OCI-LY7 (cell line): ENCODE data around the gene SLC4A1AP. TPM values are rescaled to one million over a fixed set of nuclear protein-coding genes. Genes with fewer than 3 reads are reported as not detected.
"Not testable (repeated sequence)": the region's sequence is repeated elsewhere in the genome, so short reads cannot be mapped to it uniquely, and the experiment has no call there.

Experiments used
- BruUV-seq: library from RNA; stranded (reverse); fragments of 400-500 nt; replicated peaks from 2 replicates; lab custom pipeline; 2021; lab: Mats Ljungman, UMichigan
- CTCF ChIA-PET: fragments of 300-600 bp; sonication (Branson Sonifier 250); formaldehyde crosslinking; loops from one replicate; lab custom pipeline; 2022; ENCODE audit warnings: antibody characterized with exemption; ENCODE audit not compliant: unreplicated experiment; lab: Charles Lee
- POLR2A ChIA-PET: fragments of 300-600 bp; sonication (Branson Sonifier 250); formaldehyde crosslinking; loops from one replicate; lab custom pipeline; 2022; ENCODE audit warnings: antibody characterized with exemption; lab: Charles Lee
- DNase-seq: peaks from one replicate; pipeline ENCODE4 v3.0.0-alpha.2; 2015; ENCODE audit warnings: low spot score
- H2AFZ ChIP-seq: fragments of 200-600 bp; sonication (generic), shearing (Covaris generic); 2 replicates; pipeline ENCODE4 v1.6.1; 2014; ENCODE audit warnings: mild to moderate bottlenecking, antibody characterized with exemption, low read length, moderate library complexity
- H3K27ac ChIP-seq: fragments of 200-600 bp; sonication (generic); 2 replicates; pipeline ENCODE4 v1.5.1; 2014; ENCODE audit warnings: mixed run types, low read depth, mild to moderate bottlenecking, moderate library complexity, low read length, inconsistent platforms; ENCODE audit not compliant: poor library complexity, severe bottlenecking
- H3K36me3 ChIP-seq: fragments of 200-600 bp; sonication (generic); 2 replicates; pipeline ENCODE4 v1.6.1; 2014; ENCODE audit warnings: mild to moderate bottlenecking, antibody characterized with exemption, low read length, moderate library complexity, mixed read lengths; ENCODE audit not compliant: insufficient read depth
- H3K4me1 ChIP-seq: fragments of 200-600 bp; sonication (generic); 2 replicates; pipeline ENCODE4 v1.5.1; 2014; ENCODE audit warnings: mild to moderate bottlenecking, low read length; ENCODE audit not compliant: insufficient read depth, poor library complexity, severe bottlenecking
- H3K4me2 ChIP-seq: fragments of 200-600 bp; sonication (generic); 2 replicates; pipeline ENCODE4 v1.6.1; 2014; ENCODE audit warnings: mild to moderate bottlenecking, low read length
- H3K4me3 ChIP-seq: fragments of 200-600 bp; sonication (generic); 2 replicates; pipeline ENCODE4 v1.5.1; 2014; ENCODE audit warnings: mild to moderate bottlenecking, low read depth, low read length; ENCODE audit not compliant: poor library complexity, severe bottlenecking
- H3K79me2 ChIP-seq: fragments of 200-600 bp; sonication (generic); 2 replicates; pipeline ENCODE4 v1.6.1; 2016; ENCODE audit warnings: low read depth, mild to moderate bottlenecking, low read length, moderate library complexity, mixed read lengths; ENCODE audit not compliant: insufficient read depth
- H3K9me2 ChIP-seq: fragments of 200-600 bp; sonication (generic); 2 replicates; pipeline ENCODE4 v1.6.1; 2016; ENCODE audit warnings: mild to moderate bottlenecking, low read length, mixed read lengths; ENCODE audit not compliant: insufficient read depth
- H3K9me3 ChIP-seq: fragments of 200-600 bp; sonication (generic); 2 replicates; pipeline ENCODE4 v1.6.1; 2014; ENCODE audit warnings: mild to moderate bottlenecking, mixed run types, low read length, mixed read lengths
- H4K20me1 ChIP-seq: fragments of 200-600 bp; sonication (generic); 2 replicates; pipeline ENCODE4 v1.6.1; 2014; ENCODE audit warnings: mild to moderate bottlenecking, antibody characterized with exemption, low read length, moderate library complexity, mixed read lengths; ENCODE audit not compliant: insufficient read depth
- EZH2phosphoT487 ChIP-seq: fragments of 200-600 bp; sonication (generic); IDR thresholded peaks from 2 replicates; pipeline ENCODE4 v1.6.1; 2018; ENCODE audit warnings: low read depth, borderline replicate concordance, mild to moderate bottlenecking, mixed run types, antibody characterized with exemption, low read length, moderate library complexity, mixed read lengths
- intact Hi-C: fragments of 100-400 bp; cut with micrococcal nuclease; formaldehyde crosslinking; loops from one replicate; pipeline ENCODE4 v1.10.0; 2022; ENCODE audit not compliant: unreplicated experiment
- total RNA-seq, 2 experiments: library from RNA; depleted of rRNA in 1 of 2; stranded (reverse); fragments of >200 nt in 1 of 2; shearing (Covaris generic) in 1 of 2; gene quantifications; 2 replicates each; pipeline ENCODE4 v1.2.3, GENCODE V29; 2014 to 2022
- TF ChIP-seq, protein P1 (sequence below): fragments of 200-600 bp; sonication (generic); conservative IDR thresholded peaks from 2 replicates; pipeline ENCODE4 v1.5.1; 2014; ENCODE audit warnings: mild to moderate bottlenecking, antibody characterized with exemption, low read length, moderate library complexity, mixed read lengths

SLC4A1AP gene
- total RNA-seq, 2 experiments from 2014 or later, result 26.2 to 27.9 TPM

- no peak overlapping the region for H2AFZ ChIP-seq
- H4K20me1 ChIP-seq, result no peaks in the 10 kb centered on the region
- intact Hi-C loops, result loop anchor here (5.0 kb wide), 2 partner anchors 43 to 218 kb away; partner anchors contain the start of genes PPM1G and ZNF512
- no peaks in the 10 kb centered on the region for H3K9me3 ChIP-seq
- no peak for TF ChIP-seq EZH2phosphoT487
- TF ChIP-seq, protein P1, sequence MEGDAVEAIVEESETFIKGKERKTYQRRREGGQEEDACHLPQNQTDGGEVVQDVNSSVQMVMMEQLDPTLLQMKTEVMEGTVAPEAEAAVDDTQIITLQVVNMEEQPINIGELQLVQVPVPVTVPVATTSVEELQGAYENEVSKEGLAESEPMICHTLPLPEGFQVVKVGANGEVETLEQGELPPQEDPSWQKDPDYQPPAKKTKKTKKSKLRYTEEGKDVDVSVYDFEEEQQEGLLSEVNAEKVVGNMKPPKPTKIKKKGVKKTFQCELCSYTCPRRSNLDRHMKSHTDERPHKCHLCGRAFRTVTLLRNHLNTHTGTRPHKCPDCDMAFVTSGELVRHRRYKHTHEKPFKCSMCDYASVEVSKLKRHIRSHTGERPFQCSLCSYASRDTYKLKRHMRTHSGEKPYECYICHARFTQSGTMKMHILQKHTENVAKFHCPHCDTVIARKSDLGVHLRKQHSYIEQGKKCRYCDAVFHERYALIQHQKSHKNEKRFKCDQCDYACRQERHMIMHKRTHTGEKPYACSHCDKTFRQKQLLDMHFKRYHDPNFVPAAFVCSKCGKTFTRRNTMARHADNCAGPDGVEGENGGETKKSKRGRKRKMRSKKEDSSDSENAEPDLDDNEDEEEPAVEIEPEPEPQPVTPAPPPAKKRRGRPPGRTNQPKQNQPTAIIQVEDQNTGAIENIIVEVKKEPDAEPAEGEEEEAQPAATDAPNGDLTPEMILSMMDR, result no peak
- H3K4me1 ChIP-seq, result peaks cover 29% of the 10 kb centered on the region
- no peak overlapping the region for H3K4me3 ChIP-seq
- POLR2A ChIA-PET, result interaction anchor here (0.6 kb wide), 1 partner anchor 413 kb away, joined by 3 read pairs; the partner anchor contains the start of genes ATRAID and SLC5A6
- H3K9me2 ChIP-seq, result no peaks in the 10 kb centered on the region
- H3K79me2 ChIP-seq, result peaks cover 16% of the 10 kb centered on the region; the same call in 1 of the 2 replicates
- H3K27ac ChIP-seq, result no peak overlapping the region
- no TSS peak for BruUV-seq
- H3K4me2 ChIP-seq, result no peak overlapping the region
- CTCF ChIA-PET, result no interaction called here
- DNase-seq, result no peak
- peaks cover 53% of the 10 kb centered on the region for H3K36me3 ChIP-seq
Observed at GRCh38 chr2:27624943-27625342, 38.7 kb upstream of the SLC4A1AP start.

DNA sequence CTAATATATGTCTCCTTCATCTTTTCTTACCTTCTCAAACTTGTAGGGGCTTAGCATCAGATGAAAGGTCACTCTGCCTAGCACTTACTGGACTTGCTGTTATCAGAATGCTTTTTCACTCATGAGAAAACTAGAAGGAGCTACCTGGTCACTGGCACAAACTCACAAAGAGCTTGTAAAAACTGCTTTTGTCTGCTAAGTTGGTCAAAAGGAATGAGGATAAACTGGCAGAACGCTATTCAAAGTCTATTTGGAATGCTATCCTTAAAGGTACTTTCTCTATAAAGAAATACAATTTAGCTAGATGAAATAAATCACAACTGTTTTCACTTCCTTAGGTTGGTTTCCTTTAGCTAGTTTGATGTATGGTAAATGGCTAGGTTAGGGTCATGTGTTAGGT, 37.4 kb upstream of the SLC4A1AP start:
- peak overlapping the region; percentile 81 for H3K27ac ChIP-seq
- intact Hi-C loops, result loop anchor here (5.0 kb wide), 2 partner anchors 44 to 219 kb away; partner anchors contain the start of genes PPM1G and ZNF512
- H3K4me2 ChIP-seq, result peak overlapping the region; percentile 99
- DNase-seq, H2AFZ ChIP-seq, H3K9me3 ChIP-seq, H3K9me2 ChIP-seq, CTCF ChIA-PET, BruUV-seq, H4K20me1 ChIP-seq: not testable (repeated sequence)
- H3K79me2 ChIP-seq, result peaks cover 17% of the 10 kb centered on the region; the same call in 1 of the 2 replicates
- peaks cover 52% of the 10 kb centered on the region for H3K36me3 ChIP-seq
- POLR2A ChIA-PET, result interaction anchor here (1.0 to 1.2 kb wide), 2 partner anchors 10 to 37 kb away, joined by 3 read pairs; partner anchors contain the start of genes SLC4A1AP and SUPT7L
- peaks cover 32% of the 10 kb centered on the region for H3K4me1 ChIP-seq
- peak overlapping the region; percentile 96 for H3K4me3 ChIP-seq

GRCh38 chr2:27626921-27627320, 36.8 kb upstream of the SLC4A1AP start:
- Histone ChIP-seq H3K4me2 (peak overlapping the region; percentile 99), H3K4me3 (peak overlapping the region; percentile 96), H3K79me2 (peaks cover 17% of the 10 kb centered on the region; the same call in 1 of the 2 replicates), H3K4me1 (peaks cover 32% of the 10 kb centered on the region), H3K36me3 (peaks cover 52% of the 10 kb centered on the region), H3K27ac (peak overlapping the region; percentile 81)
- H3K9me3 ChIP-seq, CTCF ChIA-PET, H4K20me1 ChIP-seq, H3K9me2 ChIP-seq, BruUV-seq, H2AFZ ChIP-seq: not testable (repeated sequence)
- DNase-seq, result peak; percentile 63
- POLR2A ChIA-PET, result interaction anchor here (0.6 to 1.2 kb wide), 4 partner anchors 11 to 768 kb away, joined by 3 to 4 read pairs (median 3); partner anchors contain the start of genes SLC4A1AP, SUPT7L and ZNF512
- intact Hi-C loops, result loop anchor here (5.0 kb wide), 2 partner anchors 45 to 220 kb away; partner anchors contain the start of genes PPM1G and ZNF512
